Neuronal stem cell (in vitro differentiated cells): ENCODE measurements around the gene ANK3.

Source experiments
- DNase-seq: peaks from one replicate; pipeline ENCODE4 v3.0.0-alpha.2; 2013; ENCODE audit warnings: low spot score
- H2AFZ ChIP-seq: one replicate; pipeline ENCODE4 v1.6.1; 2013; ENCODE audit warnings: mild to moderate bottlenecking, low read length, inconsistent platforms
- H2AK5ac ChIP-seq: 2 replicates; pipeline ENCODE4 v1.6.1; 2013; ENCODE audit warnings: low read depth, mild to moderate bottlenecking, inconsistent platforms, low read length, moderate library complexity, mixed read lengths
- H2BK120ac ChIP-seq: 2 replicates; pipeline ENCODE4 v1.6.1; 2013; ENCODE audit warnings: low read depth, mild to moderate bottlenecking, inconsistent platforms, low read length, moderate library complexity, mixed read lengths
- H2BK12ac ChIP-seq: one replicate; pipeline ENCODE4 v1.6.1; 2013; ENCODE audit warnings: low read length, inconsistent platforms
- H2BK15ac ChIP-seq: 2 replicates; pipeline ENCODE4 v1.6.1; 2013; ENCODE audit warnings: mild to moderate bottlenecking, low read length, inconsistent platforms, mixed read lengths
- H2BK5ac ChIP-seq: one replicate; pipeline ENCODE4 v1.6.1; 2013; ENCODE audit warnings: inconsistent platforms, mild to moderate bottlenecking, low read length, moderate library complexity
- H3K14ac ChIP-seq: one replicate; pipeline ENCODE4 v1.6.1; 2013; ENCODE audit warnings: low read length, inconsistent platforms
- H3K18ac ChIP-seq: 2 replicates; pipeline ENCODE4 v1.6.1; 2013; ENCODE audit warnings: low read length, inconsistent platforms
- H3K23ac ChIP-seq: 2 replicates; pipeline ENCODE4 v1.6.1; 2013; ENCODE audit warnings: low read depth, mild to moderate bottlenecking, mixed read lengths, low read length, inconsistent platforms; ENCODE audit not compliant: poor library complexity
- H3K27ac ChIP-seq: replicated peaks from 3 replicates; pipeline ENCODE4 v1.5.1; 2013; ENCODE audit warnings: low read length, inconsistent platforms
- H3K27me3 ChIP-seq, 3 experiments: 2 replicates each; pipeline ENCODE4 v1.6.1; 2013; ENCODE audit warnings: low read length in 3 of 3, mild to moderate bottlenecking in 2 of 3, inconsistent platforms in 1 of 3, low read depth in 1 of 3, mixed read lengths in 1 of 3, moderate library complexity in 1 of 3; ENCODE audit not compliant: control insufficient read depth in 3 of 3, insufficient read depth in 3 of 3
- H3K36me3 ChIP-seq, 2 donors: replicated peaks in 1 of 2; 2 replicates each; pipeline ENCODE4 v1.6.1; 2013; ENCODE audit warnings: low read length in 2 of 2; ENCODE audit not compliant: control insufficient read depth in 2 of 2, insufficient read depth in 2 of 2
- H3K4ac ChIP-seq: 2 replicates; pipeline ENCODE4 v1.6.1; 2013; ENCODE audit warnings: inconsistent platforms, mild to moderate bottlenecking, low read length, moderate library complexity
- H3K4me1 ChIP-seq, 2 donors: 1 replicate in 1 of 2; 2 replicates in 1 of 2; pipeline ENCODE4 v1.6.1; 2013; ENCODE audit warnings: low read length in 2 of 2, low read depth in 1 of 2; ENCODE audit not compliant: control insufficient read depth in 2 of 2, insufficient read depth in 1 of 2
- H3K4me2 ChIP-seq: one replicate; pipeline ENCODE4 v1.6.1; 2013; ENCODE audit warnings: mild to moderate bottlenecking, low read length, inconsistent platforms; ENCODE audit not compliant: insufficient read depth, poor library complexity, severe bottlenecking
- H3K4me3 ChIP-seq, 2 donors: 2 replicates each; pipeline ENCODE4 v1.5.1; 2013; ENCODE audit warnings: low read length in 2 of 2, mild to moderate bottlenecking in 2 of 2, inconsistent platforms in 1 of 2, moderate library complexity in 1 of 2
- H3K79me1 ChIP-seq: one replicate; pipeline ENCODE4 v1.6.1; 2013; ENCODE audit warnings: low read depth, mild to moderate bottlenecking, inconsistent platforms, low read length, moderate library complexity
- H3K9ac ChIP-seq: one replicate; pipeline ENCODE4 v1.6.1; 2013; ENCODE audit warnings: mild to moderate bottlenecking, low read depth, low read length, inconsistent platforms; ENCODE audit not compliant: poor library complexity
- H3K9me3 ChIP-seq, 2 donors: replicated peaks in 1 of 2; 2 replicates each; pipeline versions ENCODE3 to v1.6.1; 2013; ENCODE audit warnings: low read length in 2 of 2, mild to moderate bottlenecking in 2 of 2, inconsistent platforms in 1 of 2, low read depth in 1 of 2, mixed read lengths in 1 of 2, moderate library complexity in 1 of 2; ENCODE audit not compliant: control insufficient read depth in 2 of 2, insufficient read depth in 1 of 2
- H4K8ac ChIP-seq: one replicate; pipeline ENCODE4 v1.6.1; 2013; ENCODE audit warnings: low read depth, mild to moderate bottlenecking, inconsistent platforms, low read length, moderate library complexity
- H4K91ac ChIP-seq: one replicate; pipeline ENCODE4 v1.6.1; 2013; ENCODE audit warnings: low read length, low read depth, mild to moderate bottlenecking, inconsistent platforms; ENCODE audit not compliant: poor library complexity
- WGBS, 2 donors: extraction: QIAGEN DNeasy Blood & Tissue Kit; methylation state at CpG; one replicate each; pipeline ENCODE4 v1.1.7; 2013; ENCODE audit warnings: missing lambda C conversion rate in 2 of 2, mixed read lengths in 1 of 2; ENCODE audit not compliant: insufficient read length in 2 of 2, insufficient replicate concordance in 1 of 2; ENCODE audit errors: extremely low coverage in 2 of 2; 5-methylcytosine and 5-hydroxymethylcytosine counted together

Gene ANK3

GRCh38 chr10:60349426-60349825 lies 40.2 kb downstream of the ANK3 start:
- H3K9me3 ChIP-seq: no peaks in the 10 kb centered on the region
- no peak overlapping the region for H3K27ac ChIP-seq
- WGBS, 2 donors: no CpG with 5 or more reads among the region's 2 CpGs
- no peak overlapping the region for H3K14ac ChIP-seq
- no peak overlapping the region for H4K8ac ChIP-seq
- H2BK12ac ChIP-seq: no peak overlapping the region
- no peak overlapping the region for H2AK5ac ChIP-seq
- H2AFZ ChIP-seq: no peak overlapping the region
- H3K36me3 ChIP-seq: no peaks in the 10 kb centered on the region
- H3K4me1 ChIP-seq: peaks cover 4 to 37% of the 10 kb centered on the region in 2 donors
- no peak overlapping the region for H3K23ac ChIP-seq
- no peak overlapping the region for H2BK15ac ChIP-seq
- H3K9ac ChIP-seq: no peak overlapping the region
- H3K79me1 ChIP-seq: no peaks in the 10 kb centered on the region
- no peak overlapping the region for H3K4me3 ChIP-seq
- no peak overlapping the region for H2BK120ac ChIP-seq
- H3K4me2 ChIP-seq: no peak overlapping the region
- H3K27me3 ChIP-seq: no peaks in the 10 kb centered on the region
- no peak for DNase-seq
- no peak overlapping the region for H2BK5ac ChIP-seq
- no peak overlapping the region for H4K91ac ChIP-seq
- H3K18ac ChIP-seq: no peak overlapping the region
- no peak overlapping the region for H3K4ac ChIP-seq

DNA sequence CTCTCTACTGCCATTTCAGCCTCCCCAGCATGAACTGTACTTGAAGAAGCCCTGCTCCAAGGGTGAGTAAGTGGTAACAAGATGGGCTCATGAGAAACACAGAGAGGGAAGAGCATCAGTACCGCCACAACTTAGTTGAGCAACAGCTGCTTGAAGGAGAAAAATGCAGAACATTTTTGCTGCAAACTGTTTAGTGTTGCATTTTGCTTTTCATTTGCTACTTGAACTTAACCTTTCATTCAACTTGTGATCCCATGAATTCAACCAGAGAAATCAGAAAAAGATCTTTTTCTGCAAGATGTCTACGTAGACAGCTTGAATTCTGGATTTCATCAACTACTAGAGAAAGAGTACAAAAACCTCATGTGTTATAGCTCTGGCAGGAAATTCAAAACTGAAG lies 40.7 kb downstream of the ANK3 start:
- H2BK5ac ChIP-seq: no peak overlapping the region
- H3K14ac ChIP-seq: no peak overlapping the region
- WGBS, 2 donors: no CpG with 5 or more reads among the region's 2 CpGs
- H3K9me3 ChIP-seq: no peaks in the 10 kb centered on the region
- no peak overlapping the region for H2BK12ac ChIP-seq
- H3K4me2 ChIP-seq: no peak overlapping the region
- H2BK15ac ChIP-seq: no peak overlapping the region
- no peak overlapping the region for H3K23ac ChIP-seq
- no peak overlapping the region for H3K18ac ChIP-seq
- DNase-seq: no peak
- H3K27ac ChIP-seq: no peak overlapping the region
- no peak overlapping the region for H3K4me3 ChIP-seq
- no peak overlapping the region for H2AFZ ChIP-seq
- no peaks in the 10 kb centered on the region for H3K27me3 ChIP-seq
- H2BK120ac ChIP-seq: no peak overlapping the region
- H3K36me3 ChIP-seq: no peaks in the 10 kb centered on the region
- H2AK5ac ChIP-seq: no peak overlapping the region
- no peak overlapping the region for H4K8ac ChIP-seq
- H3K9ac ChIP-seq: no peak overlapping the region
- H3K79me1 ChIP-seq: no peaks in the 10 kb centered on the region
- peaks cover 4 to 36% of the 10 kb centered on the region in 2 donors for H3K4me1 ChIP-seq
- no peak overlapping the region for H3K4ac ChIP-seq
- no peak overlapping the region for H4K91ac ChIP-seq

- Histone ChIP-seq H3K79me1 (no peaks in the 10 kb centered on the region), H3K23ac (no peak overlapping the region), H2AK5ac (no peak overlapping the region), H3K27me3 (no peaks in the 10 kb centered on the region), H3K27ac (no peak overlapping the region), H2BK5ac (no peak overlapping the region), H3K4me3 (no peak overlapping the region), H2BK120ac (no peak overlapping the region), H3K36me3 (no peaks in the 10 kb centered on the region), H3K4ac (no peak overlapping the region), H3K4me2 (no peak overlapping the region), H2BK15ac (no peak overlapping the region), H4K91ac (no peak overlapping the region), H2AFZ (no peak overlapping the region), H3K9ac (no peak overlapping the region), H3K4me1 (peaks cover 2 to 32% of the 10 kb centered on the region in 2 donors), H3K14ac (no peak overlapping the region), H2BK12ac (no peak overlapping the region), H3K9me3 (no peaks in the 10 kb centered on the region), H3K18ac (no peak overlapping the region), H4K8ac (no peak overlapping the region)
- DNase-seq: no peak
- no CpG with 5 or more reads among the region's 1 CpG for WGBS, 2 donors
These were observed 42.4 kb downstream of the ANK3 start for GRCh38 chr10:60347270-60347669.

GRCh38 chr10:60346661-60347060 lies 43.0 kb downstream of the ANK3 start:
- Histone ChIP-seq H3K79me1 (no peaks in the 10 kb centered on the region), H2BK12ac (no peak overlapping the region), H2AK5ac (no peak overlapping the region), H3K18ac (no peak overlapping the region), H4K8ac (no peak overlapping the region), H3K9me3 (no peaks in the 10 kb centered on the region), H3K4me3 (no peak overlapping the region), H3K4me1 (peaks cover 2 to 31% of the 10 kb centered on the region in 2 donors), H3K4me2 (no peak overlapping the region), H3K9ac (no peak overlapping the region), H3K36me3 (no peaks in the 10 kb centered on the region), H2AFZ (no peak overlapping the region), H3K27me3 (no peaks in the 10 kb centered on the region), H3K14ac (no peak overlapping the region), H4K91ac (no peak overlapping the region), H2BK120ac (no peak overlapping the region), H3K27ac (no peak overlapping the region), H3K4ac (no peak overlapping the region), H2BK15ac (no peak overlapping the region), H3K23ac (no peak overlapping the region), H2BK5ac (no peak overlapping the region)
- WGBS, 2 donors: no CpG with 5 or more reads among the region's 1 CpG
- no peak for DNase-seq
